SW480 (cell line): ENCODE data around the gene UAP1L1.

Experiments
- DNase-seq: peaks from one replicate; pipeline ENCODE4 v3.0.0-alpha.2; 2016; ENCODE audit warnings: low spot score

Gene UAP1L1

DNA sequence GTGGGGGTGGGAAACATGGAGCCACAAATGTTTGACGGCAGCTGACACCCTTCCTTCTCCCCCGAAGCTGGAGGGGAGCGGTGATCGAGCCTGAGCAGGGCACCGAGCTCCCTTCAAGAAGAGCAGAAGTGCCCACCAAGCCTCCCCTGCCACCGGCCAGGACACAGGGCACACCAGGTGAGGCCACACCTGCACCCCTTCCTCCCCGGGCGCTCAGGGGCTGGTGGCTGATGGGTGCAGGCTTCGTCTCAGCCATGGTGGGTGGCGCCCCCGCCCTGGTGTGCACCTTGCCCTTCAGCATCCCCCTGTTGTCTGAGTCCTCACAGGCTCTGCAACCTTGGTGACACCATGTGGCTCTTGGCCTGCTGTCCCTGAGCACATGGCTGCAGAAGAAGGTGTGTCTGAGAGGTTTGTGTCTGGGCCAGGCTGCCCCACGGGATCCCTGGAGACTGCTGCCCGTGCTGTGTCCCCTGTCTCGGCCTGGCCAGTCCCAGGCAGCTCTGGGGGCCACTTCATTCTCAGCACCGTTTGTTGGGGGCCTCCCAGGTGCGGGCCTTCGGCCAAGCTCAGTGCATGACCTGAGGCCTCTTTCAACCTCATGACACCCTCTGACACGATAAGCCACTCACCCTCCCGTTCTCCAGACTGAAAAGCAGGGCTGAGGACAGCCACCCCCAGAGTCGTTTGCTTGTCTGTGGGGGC, 20.6 kb downstream of the UAP1L1 start:
- no peak for DNase-seq

DNA sequence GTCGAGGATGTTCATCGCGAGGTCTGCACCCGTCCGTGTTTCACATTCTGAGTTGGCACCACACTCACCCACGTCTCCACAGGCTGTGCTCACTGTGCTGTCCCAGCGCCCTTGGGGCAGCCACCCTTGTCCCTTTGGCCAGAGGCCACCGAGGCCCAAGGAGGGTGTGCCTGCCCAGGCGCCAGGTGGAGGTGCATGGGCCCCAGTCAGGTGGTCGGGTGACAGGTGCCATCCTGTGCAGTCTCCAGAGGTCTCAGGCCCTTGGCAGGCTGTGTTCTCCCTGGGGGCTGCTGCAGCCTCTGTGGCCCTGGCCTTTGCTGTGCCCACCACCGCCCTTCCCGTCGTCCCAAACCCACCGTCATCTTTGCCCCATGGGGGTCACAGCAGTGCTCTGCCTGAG, 21.9 kb downstream of the UAP1L1 start:
- DNase-seq, result no peak

DNA sequence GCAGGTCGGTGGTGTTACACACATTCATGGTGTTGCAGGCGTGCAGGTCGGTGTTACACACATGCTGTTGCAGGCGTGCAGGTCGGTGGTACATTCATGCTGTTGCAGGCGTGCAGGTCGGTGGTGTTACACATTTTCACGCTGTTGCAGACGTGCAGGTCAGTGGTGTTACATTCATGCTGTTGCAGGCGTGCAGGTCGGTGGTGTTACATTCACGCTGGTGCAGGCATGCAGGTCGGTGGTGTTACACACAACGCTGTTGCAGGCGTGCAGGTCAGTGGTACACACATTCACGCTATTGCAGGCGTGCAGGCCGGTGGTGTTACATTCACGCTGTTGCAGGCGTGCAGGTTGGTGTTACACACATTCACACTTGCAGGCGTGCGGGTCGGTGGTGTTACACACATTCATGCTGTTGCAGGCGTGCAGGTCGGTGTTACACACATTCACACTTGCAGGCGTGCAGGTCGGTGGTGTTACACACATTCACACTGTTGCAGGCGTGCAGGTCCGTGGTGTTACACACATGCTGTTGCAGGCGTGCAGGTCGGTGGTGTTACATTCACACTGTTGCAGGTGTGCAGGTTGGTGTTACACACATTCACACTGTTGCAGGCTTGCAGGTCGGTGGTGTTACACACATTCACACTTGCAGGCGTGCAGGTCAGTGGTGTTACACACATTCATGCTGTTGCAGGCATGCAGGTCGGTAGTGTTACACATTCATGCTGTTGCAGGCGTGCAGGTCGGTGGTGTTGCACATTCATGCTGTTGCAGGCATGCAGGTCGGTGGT, 26.1 kb downstream of the UAP1L1 start:
- no peak for DNase-seq

DNA sequence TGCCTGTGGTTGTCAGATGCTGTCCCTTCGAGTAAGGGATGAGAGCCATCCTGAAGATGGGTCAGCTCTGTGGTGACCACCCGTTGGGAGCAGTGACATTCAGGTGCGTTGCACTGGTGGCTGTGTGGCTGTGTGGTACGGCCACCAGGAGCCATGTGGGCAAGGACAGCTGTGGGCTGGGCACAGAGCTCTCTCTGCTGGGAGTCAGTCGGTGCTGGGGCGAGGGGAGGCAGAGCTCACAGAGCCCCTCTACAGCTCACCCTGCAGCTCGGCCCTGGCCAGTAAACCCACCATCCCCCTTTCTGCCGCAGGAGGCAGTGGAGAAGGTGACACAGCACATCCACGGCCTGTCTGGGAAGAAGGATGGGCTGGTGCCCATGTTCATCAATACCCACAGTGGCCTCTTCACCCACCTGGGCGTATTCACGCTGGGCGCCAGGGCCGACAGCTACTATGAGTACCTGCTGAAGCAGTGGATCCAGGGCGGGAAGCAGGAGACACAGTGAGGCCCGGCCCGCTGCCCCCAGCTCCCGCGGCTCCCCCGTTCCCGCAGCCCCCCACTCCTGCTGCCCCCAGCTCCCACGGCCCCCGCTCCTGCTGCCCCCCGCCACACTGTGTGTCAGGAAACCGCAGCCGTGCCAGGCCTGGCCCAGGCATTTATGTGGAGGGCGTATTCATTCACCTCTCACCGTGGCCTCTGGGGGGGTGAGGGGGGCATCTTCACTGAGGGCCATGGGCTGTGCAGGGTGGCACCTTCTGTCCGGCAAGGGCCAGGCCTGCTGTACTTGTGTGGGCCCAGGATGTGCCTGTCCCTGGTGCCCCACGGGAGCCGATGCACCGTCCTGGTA, 28.7 kb downstream of the UAP1L1 start:
- no peak for DNase-seq

DNA sequence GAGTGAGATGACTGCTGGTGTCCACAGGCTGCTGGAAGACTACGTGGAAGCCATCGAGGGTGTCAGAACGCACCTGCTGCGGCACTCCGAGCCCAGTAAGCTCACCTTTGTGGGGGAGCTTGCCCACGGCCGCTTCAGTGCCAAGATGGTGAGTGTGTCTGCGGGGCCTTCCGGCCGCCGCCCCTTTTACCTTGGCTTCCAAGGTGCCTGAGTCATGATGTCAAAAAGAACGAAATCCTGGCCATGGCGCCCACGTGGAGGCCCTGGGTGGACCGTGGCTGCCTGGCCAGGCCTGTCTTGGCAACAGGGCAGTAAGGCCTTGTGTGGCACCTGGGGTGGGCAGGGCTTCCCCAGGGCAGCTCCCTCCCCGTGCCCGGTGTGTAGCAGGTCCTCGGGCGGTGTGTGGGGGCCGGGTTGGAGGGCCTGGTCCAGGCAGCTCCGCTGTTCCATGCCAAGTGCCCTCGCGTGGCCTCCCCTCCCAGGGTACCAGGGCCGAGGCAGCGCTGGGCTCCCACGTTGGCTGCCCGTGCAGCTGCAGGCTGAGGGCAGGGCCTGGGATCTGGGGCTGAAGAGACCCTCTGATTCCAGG, 29.4 kb downstream of the UAP1L1 start:
- DNase-seq, result no peak

DNA sequence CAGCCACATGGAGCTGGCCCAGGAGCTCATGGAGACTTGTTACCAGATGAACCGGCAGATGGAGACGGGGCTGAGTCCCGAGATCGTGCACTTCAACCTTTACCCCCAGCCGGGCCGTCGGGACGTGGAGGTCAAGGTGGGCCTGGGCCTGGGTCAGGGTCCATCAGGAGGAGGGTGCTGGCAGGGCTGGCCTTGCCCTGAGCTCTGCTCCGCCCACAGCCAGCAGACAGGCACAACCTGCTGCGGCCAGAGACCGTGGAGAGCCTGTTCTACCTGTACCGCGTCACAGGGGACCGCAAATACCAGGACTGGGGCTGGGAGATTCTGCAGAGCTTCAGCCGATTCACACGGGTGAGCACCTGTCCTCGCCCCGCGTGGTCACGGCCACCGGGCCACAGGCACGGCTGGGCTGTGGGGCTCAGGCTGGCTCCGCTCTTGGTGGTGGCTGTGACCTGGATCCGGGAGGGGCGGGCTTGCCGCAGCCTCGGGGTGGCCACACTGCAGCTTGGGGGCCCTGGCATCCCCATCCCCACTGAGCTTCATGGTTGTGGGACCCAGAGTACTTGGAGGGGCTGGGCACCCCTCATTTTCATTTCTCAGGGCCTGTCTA, 30.1 kb downstream of the UAP1L1 start:
- DNase-seq, result no peak

DNA sequence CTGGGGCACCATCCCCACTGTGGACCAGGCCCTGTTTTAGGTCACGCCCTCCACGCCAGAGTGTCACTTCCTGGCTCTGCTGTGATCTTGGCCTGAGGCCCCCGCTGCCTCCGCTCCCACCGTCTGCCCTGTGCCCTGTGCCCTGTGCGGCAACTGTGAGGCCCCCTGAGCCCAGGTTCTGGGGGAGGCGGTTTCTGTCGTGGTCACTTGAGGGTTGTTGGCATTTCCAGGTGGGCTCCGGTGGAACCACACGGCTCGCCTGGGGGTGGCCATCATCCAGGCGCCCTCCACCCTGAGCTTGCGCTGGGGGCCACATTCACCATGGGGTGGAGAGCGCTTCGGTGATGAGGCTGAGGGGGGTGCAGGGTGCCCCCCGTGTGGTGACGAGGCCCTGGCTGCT, 30.7 kb downstream of the UAP1L1 start:
- no peak for DNase-seq

DNA sequence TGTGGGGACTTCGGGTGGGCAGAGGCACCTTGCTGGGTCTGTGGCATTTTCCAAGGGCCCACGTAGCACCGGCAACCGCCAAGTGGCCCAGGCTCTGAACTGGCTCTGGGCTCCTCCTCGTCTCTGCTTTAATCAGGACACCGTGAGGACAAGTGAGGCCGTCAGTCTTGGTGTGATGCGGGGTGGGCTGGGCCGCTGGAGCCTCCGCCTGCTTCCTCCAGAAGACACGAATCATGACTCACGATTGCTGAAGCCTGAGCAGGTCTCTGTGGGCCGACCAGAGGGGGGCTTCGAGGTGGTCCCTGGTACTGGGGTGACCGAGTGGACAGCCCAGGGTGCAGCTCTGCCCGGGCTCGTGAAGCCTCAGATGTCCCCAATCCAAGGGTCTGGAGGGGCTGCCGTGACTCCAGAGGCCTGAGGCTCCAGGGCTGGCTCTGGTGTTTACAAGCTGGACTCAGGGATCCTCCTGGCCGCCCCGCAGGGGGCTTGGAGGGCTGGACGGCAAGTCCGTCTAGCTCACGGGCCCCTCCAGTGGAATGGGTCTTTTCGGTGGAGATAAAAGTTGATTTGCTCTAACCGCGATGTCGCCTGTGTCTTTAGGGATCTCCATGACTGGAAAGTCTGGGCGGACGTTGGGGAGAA, 31.4 kb downstream of the UAP1L1 start:
- DNase-seq, result no peak

DNA sequence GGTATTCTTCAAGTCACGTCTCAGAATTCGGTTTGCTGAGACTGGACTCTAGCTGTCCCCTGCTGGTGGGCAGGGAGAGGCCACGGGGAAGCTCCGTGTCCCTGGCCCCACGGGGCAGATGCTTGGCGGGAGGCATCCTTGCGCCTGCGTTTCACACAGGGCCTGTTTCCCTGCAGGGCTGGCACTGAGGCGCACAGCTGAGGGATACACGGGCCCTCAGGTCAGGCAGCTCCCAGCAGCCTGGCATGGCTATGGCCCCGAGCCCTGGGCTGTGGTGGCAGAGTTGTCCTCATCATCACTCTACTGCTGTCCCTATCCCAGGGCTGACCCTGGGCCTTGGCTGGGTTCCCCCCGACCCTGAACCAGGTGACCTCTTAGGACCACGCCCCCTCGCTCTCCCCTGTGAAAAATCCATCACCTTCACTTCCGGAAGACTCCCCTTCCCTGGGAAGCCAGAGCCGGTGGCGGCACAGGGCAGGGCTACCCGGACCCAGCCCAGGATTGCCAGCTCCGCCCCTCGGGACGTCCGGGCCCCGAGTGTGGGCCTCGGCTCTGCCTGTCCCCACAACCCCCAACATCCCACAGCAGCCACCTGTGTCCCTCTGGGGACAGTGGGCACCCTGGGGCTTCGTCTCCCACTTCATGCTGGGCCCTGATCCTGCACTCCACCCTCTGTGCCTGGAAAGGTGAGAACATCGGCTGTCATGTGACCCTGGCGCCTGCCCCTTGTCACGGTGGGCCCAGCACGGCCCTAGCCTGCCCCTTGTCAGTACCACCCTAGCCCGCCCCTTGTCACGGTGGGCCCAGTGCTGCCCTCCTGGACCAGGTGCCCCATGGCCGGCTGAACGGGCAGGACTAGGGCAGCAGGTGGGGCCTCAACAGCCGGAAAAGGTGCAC, 32.2 kb downstream of the UAP1L1 start:
- DNase-seq, result no peak

DNA sequence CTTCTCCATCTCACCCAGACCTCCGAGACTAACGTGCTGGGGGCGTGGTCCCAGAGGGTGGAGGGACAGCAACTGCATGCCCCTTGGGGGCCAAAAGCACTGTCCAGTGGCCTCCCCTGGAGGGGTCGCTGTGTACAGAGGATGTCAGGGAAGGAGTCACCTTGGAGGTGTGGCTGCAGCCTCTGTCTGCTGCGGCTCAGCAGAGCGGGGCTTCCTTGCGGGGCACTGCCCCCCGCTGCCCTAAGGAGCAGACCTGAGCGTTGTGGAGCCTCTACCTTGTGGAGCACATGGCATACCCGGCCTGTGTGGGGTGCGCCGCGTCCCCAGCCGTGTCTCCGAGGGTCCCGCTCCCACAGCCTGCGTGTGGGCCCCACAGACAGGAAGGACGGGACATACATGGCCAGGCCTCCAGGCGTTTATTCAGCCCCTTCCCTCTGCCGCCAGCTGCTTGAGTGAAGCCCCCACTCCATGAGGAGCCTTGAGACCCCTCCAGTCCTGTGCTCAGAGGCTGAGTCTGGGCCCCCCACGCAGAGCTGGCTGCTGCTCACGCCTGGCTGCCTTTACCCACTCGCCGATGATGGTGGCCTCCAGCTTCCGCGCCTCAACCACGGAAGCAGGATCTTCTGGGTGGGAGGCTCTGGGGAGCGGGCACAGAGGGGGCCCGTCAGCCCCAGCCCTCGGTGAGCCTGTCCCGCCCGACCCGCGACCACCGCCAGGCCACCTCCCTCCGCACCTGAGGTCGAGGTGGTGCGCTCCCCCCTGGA, 33.0 kb downstream of the UAP1L1 start:
- no peak for DNase-seq

DNA sequence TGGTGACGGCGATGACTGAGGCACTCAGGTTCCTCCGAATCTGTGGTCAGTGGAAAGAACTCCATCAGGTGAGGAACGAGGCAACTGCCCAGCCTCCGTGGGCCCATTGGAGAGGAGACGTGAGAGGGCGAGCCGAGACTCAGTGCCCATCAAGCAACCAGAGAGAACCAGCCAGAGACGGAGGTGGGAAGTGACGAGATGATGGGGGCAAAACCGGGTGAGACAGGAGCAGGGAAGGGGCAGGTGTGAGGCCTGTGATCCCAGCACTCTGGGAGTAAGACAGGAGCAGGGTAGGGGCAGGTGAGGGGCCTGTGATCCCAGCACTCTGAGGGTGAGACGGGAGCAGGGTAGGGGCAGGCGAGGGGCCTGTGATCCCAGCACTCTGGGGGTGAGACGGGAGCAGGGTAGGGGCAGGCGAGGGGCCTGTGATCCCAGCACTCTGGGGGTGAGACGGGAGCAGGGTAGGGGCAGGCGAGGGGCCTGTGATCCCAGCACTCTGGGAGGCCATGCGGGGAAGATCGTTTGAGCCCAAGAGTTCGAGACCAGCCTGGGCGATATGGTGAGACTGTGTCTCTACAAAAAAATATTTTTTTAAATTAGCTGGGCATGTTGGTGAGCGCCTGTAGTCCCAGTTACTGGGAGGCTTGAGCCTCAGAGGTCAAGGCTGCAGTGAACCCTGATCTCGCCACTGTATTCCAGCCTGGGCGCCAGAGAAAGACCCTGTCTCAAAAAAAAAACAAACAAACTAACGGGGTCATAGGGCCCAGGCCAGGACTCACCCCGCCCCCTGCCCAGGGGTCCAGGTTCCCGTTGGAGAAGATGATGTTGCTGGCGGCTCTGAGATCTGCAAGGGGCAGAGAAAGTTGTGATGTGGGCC, 33.8 kb downstream of the UAP1L1 start:
- DNase-seq, result no peak

DNA sequence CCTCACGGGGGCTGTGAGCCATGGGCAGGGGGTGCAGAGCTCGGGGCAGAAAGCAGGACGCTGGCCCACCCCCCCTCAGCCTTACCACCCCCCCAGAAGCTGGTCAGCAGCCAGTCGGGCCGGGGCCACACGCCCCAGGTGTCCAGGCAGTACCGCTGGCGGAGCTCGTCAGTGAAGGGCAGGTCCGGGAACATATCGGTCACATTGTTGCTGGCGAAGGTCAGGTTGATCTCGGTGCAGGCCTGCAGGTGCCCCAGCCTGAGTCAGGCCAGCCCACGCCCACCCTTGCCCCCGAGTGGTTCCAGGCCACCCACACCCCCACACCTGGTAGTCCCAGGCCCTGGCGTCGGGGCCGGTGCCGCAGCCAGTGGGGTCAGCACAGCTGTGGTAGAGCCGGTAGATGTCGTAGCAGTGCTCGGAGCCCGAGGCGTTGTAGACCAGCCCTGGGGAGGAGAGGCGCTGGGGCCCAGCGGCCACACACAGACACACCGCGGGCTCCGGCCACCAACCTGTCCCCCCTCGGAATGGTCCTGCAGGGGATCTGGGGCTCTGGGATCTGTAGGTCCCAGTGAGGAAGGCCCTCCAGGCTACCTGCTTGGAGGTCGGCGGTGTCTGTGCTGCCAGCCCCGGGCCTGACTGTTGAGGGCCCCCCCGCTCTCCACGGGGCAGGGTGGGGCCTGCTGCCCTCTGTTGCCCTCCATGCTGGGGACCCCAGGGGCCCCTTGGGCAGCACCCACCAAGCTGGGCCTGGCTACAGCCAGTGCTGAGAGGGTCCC, 34.7 kb downstream of the UAP1L1 start:
- DNase-seq, result no peak

DNA sequence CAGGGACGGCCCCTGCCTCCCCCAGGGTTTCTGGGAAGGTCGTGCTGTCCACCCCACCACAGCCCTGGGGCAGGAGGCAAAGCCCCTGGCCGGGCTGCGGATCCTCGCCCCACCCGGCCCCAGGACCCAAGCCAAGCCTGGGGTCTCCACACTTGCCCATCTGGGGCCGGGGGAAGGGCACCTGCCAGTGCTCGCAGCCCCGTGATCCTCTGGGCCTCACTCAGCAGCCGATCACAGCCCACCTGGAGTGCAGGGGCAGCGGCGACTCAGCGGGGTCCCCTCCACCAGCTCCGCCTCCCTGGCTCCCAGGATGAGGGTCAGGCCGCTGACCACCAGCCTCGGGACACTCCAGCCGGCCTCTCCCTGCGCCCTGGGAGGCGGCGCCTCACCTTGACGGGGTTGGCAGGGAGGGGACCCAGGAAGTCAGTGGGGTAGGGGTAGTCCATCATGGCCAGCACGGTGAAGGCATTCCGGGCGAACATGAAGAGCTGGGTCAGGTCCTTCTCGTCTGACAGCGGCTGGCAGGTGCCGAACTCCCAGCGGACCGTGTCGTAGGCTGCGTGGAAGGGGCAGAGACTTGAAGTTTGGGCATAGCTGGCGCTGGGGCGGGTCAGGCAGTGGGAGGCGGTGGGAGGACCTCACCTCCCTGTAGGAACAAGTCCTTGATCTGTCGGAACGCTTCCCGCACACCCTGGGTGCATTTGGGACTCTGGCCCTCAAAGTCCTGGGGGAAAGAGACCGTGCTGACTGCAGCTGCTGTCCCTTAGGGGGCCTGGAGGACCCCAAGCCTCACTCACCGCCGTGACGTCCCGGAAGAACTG, 35.5 kb downstream of the UAP1L1 start:
- no peak for DNase-seq

DNA sequence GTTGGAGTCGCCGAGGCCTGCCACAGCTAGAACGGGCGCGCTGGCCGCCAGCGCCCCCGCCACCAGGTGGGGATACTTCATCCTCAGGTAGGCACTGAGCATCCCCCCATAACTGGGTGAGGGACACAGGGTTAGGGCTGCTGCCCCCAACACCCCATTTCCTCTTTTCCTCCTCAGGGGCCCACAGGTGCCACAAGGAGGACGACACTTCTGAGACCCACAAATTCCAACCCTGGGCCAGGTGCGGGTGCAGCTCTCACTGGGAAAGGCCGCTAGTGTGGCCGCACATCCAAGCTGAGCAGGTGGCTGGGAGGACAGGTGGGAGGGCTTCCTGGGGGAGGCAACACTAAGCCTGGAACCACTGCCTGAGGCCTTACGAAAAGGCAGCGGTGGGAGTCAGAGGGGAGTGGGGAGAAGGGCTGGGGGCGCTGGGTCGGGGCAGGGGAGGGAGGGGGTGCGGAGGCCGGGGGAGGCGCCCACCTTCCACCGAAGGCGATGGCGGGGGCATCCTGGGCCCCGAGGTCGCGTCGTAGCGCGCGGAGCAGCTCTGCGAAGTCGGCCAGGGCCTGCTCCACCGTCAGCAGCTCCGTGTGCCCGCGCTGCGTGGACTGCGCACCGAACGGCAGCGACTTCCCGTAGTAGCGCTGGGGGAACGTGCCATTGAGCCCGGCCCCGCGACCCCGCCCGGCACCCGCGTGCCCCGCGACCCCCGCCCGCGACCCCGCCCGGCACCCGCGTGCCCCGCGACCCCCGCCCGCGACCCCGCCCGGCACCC, 36.3 kb downstream of the UAP1L1 start:
- DNase-seq, result no peak

DNA sequence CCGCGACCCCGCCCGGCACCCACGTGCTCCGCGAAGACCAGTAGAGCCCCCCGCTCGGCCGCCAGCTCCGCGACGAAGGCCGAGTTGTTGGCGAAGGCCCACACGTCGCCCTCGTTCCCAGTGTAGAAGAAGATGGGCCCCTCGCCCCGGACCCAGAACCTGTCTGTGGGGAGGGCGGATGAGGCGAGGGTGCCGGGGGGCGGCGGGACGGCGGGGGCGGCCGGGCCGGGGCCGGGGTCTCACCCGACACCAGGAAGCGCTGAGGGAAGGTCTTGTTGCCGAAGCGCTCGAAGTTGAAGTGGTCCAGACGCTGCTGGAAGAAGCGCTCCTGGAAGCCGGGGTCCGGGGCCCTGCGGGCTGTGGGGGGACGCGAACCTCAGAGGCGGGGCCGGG, 36.9 kb downstream of the UAP1L1 start:
- no peak for DNase-seq
